H9 (cell line): Measurements from ENCODE around the gene MKNK2. TPM values are rescaled to one million over a fixed set of nuclear protein-coding genes. Genes with fewer than 3 reads are reported as not detected.
A peak's percentile ranks its signal among the peaks of the same experiment; 100 is the strongest.

ENCODE experiments used
- DNase-seq: peaks from one replicate; pipeline ENCODE4 v3.0.0-alpha.2; 2017
- H2AFZ ChIP-seq: one replicate; pipeline ENCODE4 v1.6.1; 2013; ENCODE audit warnings: mild to moderate bottlenecking, low read length, control low read depth, moderate library complexity
- H2AK5ac ChIP-seq: 2 replicates; pipeline ENCODE4 v1.6.1; 2013; ENCODE audit warnings: low read length, control low read depth, mixed read lengths; ENCODE audit not compliant: insufficient read length
- H2BK120ac ChIP-seq: one replicate; pipeline ENCODE4 v1.6.1; 2013; ENCODE audit warnings: low read depth, mild to moderate bottlenecking, low read length, control low read depth, inconsistent platforms; ENCODE audit not compliant: poor library complexity, severe bottlenecking
- H2BK12ac ChIP-seq: 2 replicates; pipeline ENCODE4 v1.6.1; 2013; ENCODE audit warnings: low read length, control low read depth, mixed read lengths, low read depth; ENCODE audit not compliant: insufficient read length
- H2BK15ac ChIP-seq: 2 replicates; pipeline ENCODE4 v1.6.1; 2013; ENCODE audit warnings: low read depth, low read length, control low read depth
- H2BK20ac ChIP-seq: one replicate; pipeline ENCODE4 v1.6.1; 2013; ENCODE audit warnings: low read depth, mild to moderate bottlenecking, low read length, control low read depth, inconsistent platforms; ENCODE audit not compliant: poor library complexity, severe bottlenecking
- H2BK5ac ChIP-seq: 2 replicates; pipeline ENCODE4 v1.6.1; 2013; ENCODE audit warnings: low read length, control low read depth, mixed read lengths; ENCODE audit not compliant: insufficient read length
- H3K14ac ChIP-seq: 2 replicates; pipeline ENCODE4 v1.6.1; 2013; ENCODE audit warnings: low read length, control low read depth; ENCODE audit not compliant: insufficient read depth
- H3K18ac ChIP-seq: 2 replicates; pipeline ENCODE4 v1.6.1; 2013; ENCODE audit warnings: low read depth, mild to moderate bottlenecking, mixed read lengths, low read length, control low read depth; ENCODE audit not compliant: insufficient read length
- H3K23ac ChIP-seq: 2 replicates; pipeline ENCODE4 v1.6.1; 2013; ENCODE audit warnings: low read length, control low read depth, mixed read lengths, low read depth; ENCODE audit not compliant: insufficient read length
- H3K23me2 ChIP-seq: 2 replicates; pipeline ENCODE4 v1.6.1; 2013; ENCODE audit warnings: low read depth, mild to moderate bottlenecking, mixed read lengths, low read length, control low read depth; ENCODE audit not compliant: insufficient read length, poor library complexity, severe bottlenecking
- H3K27ac ChIP-seq: 2 replicates; pipeline ENCODE4 v1.5.1; 2013; ENCODE audit warnings: low read length, control low read depth, mixed read lengths, low read depth; ENCODE audit not compliant: insufficient read length
- H3K27me3 ChIP-seq: 2 replicates; pipeline ENCODE4 v1.6.1; 2013; ENCODE audit warnings: low read length, control low read depth, inconsistent platforms; ENCODE audit not compliant: insufficient read depth
- H3K4ac ChIP-seq: 2 replicates; pipeline ENCODE4 v1.6.1; 2013; ENCODE audit warnings: low read depth, mild to moderate bottlenecking, control low read depth, inconsistent platforms, low read length, moderate library complexity
- H3K4me1 ChIP-seq: 2 replicates; pipeline ENCODE4 v1.6.1; 2013; ENCODE audit warnings: low read length, control low read depth, inconsistent platforms; ENCODE audit not compliant: insufficient read depth
- H3K4me2 ChIP-seq: 2 replicates; pipeline ENCODE4 v1.6.1; 2013; ENCODE audit warnings: low read length, control low read depth, mixed read lengths; ENCODE audit not compliant: insufficient read length, insufficient read depth
- H3K56ac ChIP-seq: 2 replicates; pipeline ENCODE4 v1.6.1; 2013; ENCODE audit warnings: low read depth, mild to moderate bottlenecking, mixed read lengths, low read length, control low read depth; ENCODE audit not compliant: insufficient read length
- H3K79me1 ChIP-seq: 2 replicates; pipeline ENCODE4 v1.6.1; 2013; ENCODE audit warnings: low read depth, mild to moderate bottlenecking, moderate library complexity, low read length, control low read depth, inconsistent platforms; ENCODE audit not compliant: insufficient read depth, poor library complexity, severe bottlenecking
- H3K79me2 ChIP-seq: 2 replicates; pipeline ENCODE4 v1.6.1; 2013; ENCODE audit warnings: low read length, control low read depth, inconsistent platforms; ENCODE audit not compliant: insufficient read depth
- H3K9ac ChIP-seq: 2 replicates; pipeline ENCODE4 v1.6.1; 2013; ENCODE audit warnings: low read length, control low read depth, mixed read lengths; ENCODE audit not compliant: insufficient read length; ENCODE audit errors: extremely low read depth
- H3K9me3 ChIP-seq: one replicate; pipeline ENCODE4 v1.6.1; 2013; ENCODE audit warnings: low read depth, low read length, inconsistent platforms; ENCODE audit not compliant: control insufficient read depth
- H3T11ph ChIP-seq: one replicate; pipeline ENCODE4 v1.6.1; 2013; ENCODE audit warnings: mild to moderate bottlenecking, low read length, control low read depth, inconsistent platforms
- H4K20me1 ChIP-seq: one replicate; pipeline ENCODE4 v1.6.1; 2013; ENCODE audit not compliant: control insufficient read depth, insufficient read length, insufficient read depth
- H4K5ac ChIP-seq: 2 replicates; pipeline ENCODE4 v1.6.1; 2013; ENCODE audit warnings: low read depth, mild to moderate bottlenecking, mixed read lengths, low read length, control low read depth; ENCODE audit not compliant: insufficient read length
- H4K8ac ChIP-seq: replicated peaks from 2 replicates; pipeline ENCODE4 v1.6.1; 2013; ENCODE audit warnings: low read length, control low read depth, mixed read lengths, low read depth; ENCODE audit not compliant: insufficient read length
- H4K91ac ChIP-seq: 2 replicates; pipeline ENCODE4 v1.6.1; 2013; ENCODE audit warnings: low read depth, mild to moderate bottlenecking, moderate library complexity, mixed read lengths, low read length, control low read depth; ENCODE audit not compliant: insufficient read length
- H3K27ac Mint-ChIP-seq, 3 experiments: 2 replicates in 2 of 3; 3 replicates in 1 of 3; pipeline ENCODE4 v1.8.0; 2020 to 2021; ENCODE audit warnings: mixed read lengths in 3 of 3, mild to moderate bottlenecking in 1 of 3, moderate library complexity in 1 of 3
- H3K27me3 Mint-ChIP-seq: 2 replicates; pipeline ENCODE4 v1.8.0; 2021; ENCODE audit warnings: low read depth, mild to moderate bottlenecking, moderate library complexity, mixed read lengths
- H3K36me3 Mint-ChIP-seq, 3 experiments: 2 replicates in 2 of 3; 3 replicates in 1 of 3; pipeline ENCODE4 v1.8.0; 2020 to 2021; ENCODE audit warnings: low read depth in 3 of 3, mixed read lengths in 3 of 3; ENCODE audit not compliant: insufficient read depth in 1 of 3
- H3K4me1 Mint-ChIP-seq, 2 experiments: 2 replicates each; pipeline ENCODE4 v1.8.0; 2020; ENCODE audit warnings: mixed read lengths in 2 of 2
- H3K4me3 Mint-ChIP-seq, 2 experiments: 2 replicates in 1 of 2; 3 replicates in 1 of 2; pipeline ENCODE4 v1.8.0; 2020 to 2021; ENCODE audit warnings: mild to moderate bottlenecking in 2 of 2, mixed read lengths in 2 of 2, moderate library complexity in 1 of 2
- H3K9me3 Mint-ChIP-seq, 2 experiments: 2 replicates in 1 of 2; 3 replicates in 1 of 2; pipeline ENCODE4 v1.8.0; 2020; ENCODE audit warnings: mild to moderate bottlenecking in 2 of 2, mixed read lengths in 2 of 2, moderate library complexity in 1 of 2
- CTCF ChIP-seq: fragments of 200-600 bp; sonication (generic); conservative IDR thresholded peaks from 3 replicates; pipeline ENCODE4 v1.8.0; 2021; ENCODE audit warnings: antibody characterized with exemption, mild to moderate bottlenecking
- WGBS: extraction: QIAGEN DNeasy Blood & Tissue Kit; methylation state at CpG from one replicate; pipeline ENCODE4 v1.1.7; 2013; ENCODE audit warnings: missing lambda C conversion rate, low lambda C conversion rate, mixed read lengths; ENCODE audit not compliant: insufficient read length; ENCODE audit errors: extremely low coverage; 5-methylcytosine and 5-hydroxymethylcytosine counted together
- total RNA-seq: library from RNA; stranded (reverse); gene quantifications from 2 replicates; pipeline ENCODE4 v1.2.1, GENCODE V29; 2021

The MKNK2 gene
- total RNA-seq, 1 experiment from 2014 or later = 153 TPM

- H3K4me2 ChIP-seq = no peak overlapping the region
- H3K27me3 ChIP-seq = no peaks in the 10 kb centered on the region
- H4K5ac ChIP-seq = no peak overlapping the region
- no peak for TF ChIP-seq CTCF
- no peak overlapping the region for H3K14ac ChIP-seq
- H3K27ac ChIP-seq = no peak overlapping the region
- Mint-ChIP-seq H3K27me3 (no peaks in the 10 kb centered on the region; the same call in 1 of the 2 replicates), H3K4me3 (no peak overlapping the region), H3K36me3 (peaks cover 0 to 9% (median 4%) of the 10 kb centered on the region in 3 experiments; a peak in 3 of 7 replicates), H3K4me1 (peaks cover 12 to 34% of the 10 kb centered on the region in 2 experiments), H3K27ac (0 out of 7 replicates have a peak overlapping the region, but pooled peaks of 1 of the 3 experiments have one; percentile 37), H3K9me3 (peaks cover 6 to 13% of the 10 kb centered on the region in 2 experiments; a peak in 4 of 5 replicates)
- H2BK5ac ChIP-seq = no peak overlapping the region
- H3K4me1 ChIP-seq = no peaks in the 10 kb centered on the region; the same call in 1 of the 2 replicates
- H4K20me1 ChIP-seq = no peaks in the 10 kb centered on the region
- no peak overlapping the region for H3K23ac ChIP-seq
- no peak overlapping the region for H2BK12ac ChIP-seq
- H3K79me2 ChIP-seq = no peaks in the 10 kb centered on the region
- H2BK120ac ChIP-seq = no peak overlapping the region
- H3K18ac ChIP-seq = no peak overlapping the region
- H3K79me1 ChIP-seq = no peaks in the 10 kb centered on the region
- no peak overlapping the region for H4K91ac ChIP-seq
- no CpG with 5 or more reads among the region's 6 CpGs for WGBS
- no peak for DNase-seq
- H2AK5ac ChIP-seq = no peak overlapping the region
- H3K56ac ChIP-seq = no peak overlapping the region
- H3K23me2 ChIP-seq = no peaks in the 10 kb centered on the region
- H2AFZ ChIP-seq = no peak overlapping the region
- H2BK20ac ChIP-seq = no peak overlapping the region
- H3K9me3 ChIP-seq = no peaks in the 10 kb centered on the region
- H4K8ac ChIP-seq = no peak overlapping the region
- no peak overlapping the region for H3K4ac ChIP-seq
- no peak overlapping the region for H3T11ph ChIP-seq
- no peak overlapping the region for H2BK15ac ChIP-seq
- H3K9ac ChIP-seq = no peak overlapping the region
Observed at GRCh38 chr19:2033115-2033824, 17.8 kb downstream of the MKNK2 start.
